T-helper 2 cell treated with Interferon-gamma antibody and Interleukin-4, amounts not matched to agents 100 ng/mL and 5 ng/mL, for 36 hours (primary cell): ENCODE results near the gene GATM. TPM values are rescaled to one million over a fixed set of nuclear protein-coding genes. Genes with fewer than 3 reads are reported as not detected.

Experiments used
- intact Hi-C: fragments of 100-400 bp; cut with micrococcal nuclease; formaldehyde crosslinking; loops from one replicate; pipeline ENCODE4 v1.15.1; 2023
- total RNA-seq: library from RNA; stranded (reverse); gene quantifications from 2 replicates; pipeline ENCODE4 v1.2.3, GENCODE V29; 2022

GATM gene, protein sequence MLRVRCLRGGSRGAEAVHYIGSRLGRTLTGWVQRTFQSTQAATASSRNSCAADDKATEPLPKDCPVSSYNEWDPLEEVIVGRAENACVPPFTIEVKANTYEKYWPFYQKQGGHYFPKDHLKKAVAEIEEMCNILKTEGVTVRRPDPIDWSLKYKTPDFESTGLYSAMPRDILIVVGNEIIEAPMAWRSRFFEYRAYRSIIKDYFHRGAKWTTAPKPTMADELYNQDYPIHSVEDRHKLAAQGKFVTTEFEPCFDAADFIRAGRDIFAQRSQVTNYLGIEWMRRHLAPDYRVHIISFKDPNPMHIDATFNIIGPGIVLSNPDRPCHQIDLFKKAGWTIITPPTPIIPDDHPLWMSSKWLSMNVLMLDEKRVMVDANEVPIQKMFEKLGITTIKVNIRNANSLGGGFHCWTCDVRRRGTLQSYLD
- total RNA-seq = 1.3 and 1.4 TPM in 2 replicates

DNA sequence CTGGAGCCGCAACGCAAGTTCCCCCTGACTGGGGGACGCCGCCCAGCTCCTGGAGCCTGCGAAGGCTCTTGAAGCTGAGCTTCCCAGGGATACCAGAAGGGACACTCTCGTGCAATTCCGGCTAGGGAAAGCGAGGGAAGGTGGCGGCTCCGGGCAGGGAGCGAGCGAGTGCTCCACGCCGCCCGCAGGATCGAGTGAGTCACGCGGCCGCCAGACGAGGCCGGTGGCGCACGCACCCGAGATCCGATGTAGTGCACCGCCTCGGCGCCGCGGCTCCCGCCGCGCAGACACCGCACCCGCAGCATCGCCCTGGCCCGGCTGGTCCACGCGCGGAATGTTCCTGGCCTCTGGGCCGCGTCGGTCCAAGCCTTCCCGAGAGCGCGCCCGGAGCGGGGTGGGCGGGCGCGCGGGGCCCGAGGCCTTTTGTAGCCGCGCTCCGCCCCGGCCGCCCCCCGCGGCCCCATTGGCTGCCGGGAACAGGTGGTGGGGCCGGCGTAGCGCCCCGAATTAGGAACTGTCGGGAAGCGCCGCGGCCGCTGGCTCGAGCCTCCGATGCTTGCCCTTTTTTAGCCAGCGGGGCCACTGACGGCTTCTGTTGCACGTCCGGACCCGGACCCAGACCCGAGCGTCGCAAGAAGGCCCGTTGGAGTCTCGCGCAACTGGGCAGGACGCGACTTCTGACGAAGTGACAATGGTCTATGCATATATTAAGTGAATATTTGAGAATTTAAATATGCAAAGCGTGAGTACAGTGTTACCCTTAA lies at the start of gene GATM:
Gene GATM (minus strand): TSS at position 396 of the 764 bp plus-strand sequence. CDS start 91 bp downstream, at position 305.
- intact Hi-C loops = no loop called here

DNA sequence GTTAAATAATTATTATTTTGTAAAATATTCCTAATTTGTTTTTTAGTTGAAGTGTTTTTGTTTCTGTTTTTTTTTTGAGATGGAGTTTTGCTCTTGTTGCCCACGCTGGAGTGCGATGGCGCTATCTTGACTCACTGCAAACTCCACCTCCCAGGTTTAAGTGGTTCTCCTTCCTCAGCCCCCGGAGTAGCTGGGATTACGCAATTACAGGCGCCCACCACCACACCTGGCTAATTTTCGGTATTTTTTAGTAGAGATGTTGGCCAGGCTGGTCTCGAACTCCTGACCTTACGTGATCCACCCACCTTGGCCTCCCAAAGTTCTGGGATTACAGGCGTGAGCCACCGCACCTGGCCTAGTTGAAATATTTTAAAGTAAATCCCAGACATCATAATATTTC lies 48.7 kb upstream of the GATM start:
- intact Hi-C loops = no loop called here

DNA sequence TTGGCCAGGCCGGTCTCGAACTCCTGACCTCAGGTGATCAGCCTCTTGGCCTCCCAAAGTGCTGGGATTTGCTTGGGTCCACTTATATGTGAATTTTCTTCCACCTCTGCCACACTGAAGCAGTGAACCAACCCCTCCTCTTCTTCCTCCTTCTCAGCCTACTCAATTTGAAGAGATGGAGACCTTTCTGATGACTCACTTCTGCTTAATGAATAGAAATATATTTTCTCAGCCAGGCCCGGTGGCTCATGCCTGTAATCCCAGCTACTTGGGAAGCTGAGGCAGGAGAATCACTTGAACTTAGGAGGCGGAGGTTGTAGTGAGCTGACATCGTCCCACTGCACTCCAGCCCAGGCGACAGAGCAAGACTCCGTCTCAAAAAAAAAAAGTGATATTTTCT lies 46.8 kb upstream of the GATM start:
- intact Hi-C loops = no loop called here

DNA sequence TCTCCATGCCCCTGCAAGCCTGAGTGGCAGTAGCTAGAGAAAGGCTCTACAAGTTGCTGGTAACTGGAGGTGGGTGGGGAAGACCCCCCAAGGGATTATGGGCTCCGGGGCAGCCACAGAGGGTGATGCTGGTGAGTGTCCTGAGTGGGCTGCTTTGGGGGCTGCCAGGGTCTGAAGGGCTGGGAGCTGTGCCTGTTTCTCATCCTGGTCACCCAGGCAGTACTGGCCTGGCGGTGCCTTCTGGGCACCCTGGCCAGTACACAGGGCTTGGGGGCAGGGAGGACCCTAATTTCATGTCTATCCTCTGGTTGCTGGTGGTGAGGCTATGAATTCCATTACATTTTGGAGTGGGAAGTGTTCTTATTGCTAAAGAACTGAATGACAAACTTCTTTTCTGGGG lies 46.1 kb upstream of the GATM start:
- intact Hi-C loops = loop anchor here (5.0 kb wide), 1 partner anchor 33 kb away; no protein-coding TSS in a partner anchor

DNA sequence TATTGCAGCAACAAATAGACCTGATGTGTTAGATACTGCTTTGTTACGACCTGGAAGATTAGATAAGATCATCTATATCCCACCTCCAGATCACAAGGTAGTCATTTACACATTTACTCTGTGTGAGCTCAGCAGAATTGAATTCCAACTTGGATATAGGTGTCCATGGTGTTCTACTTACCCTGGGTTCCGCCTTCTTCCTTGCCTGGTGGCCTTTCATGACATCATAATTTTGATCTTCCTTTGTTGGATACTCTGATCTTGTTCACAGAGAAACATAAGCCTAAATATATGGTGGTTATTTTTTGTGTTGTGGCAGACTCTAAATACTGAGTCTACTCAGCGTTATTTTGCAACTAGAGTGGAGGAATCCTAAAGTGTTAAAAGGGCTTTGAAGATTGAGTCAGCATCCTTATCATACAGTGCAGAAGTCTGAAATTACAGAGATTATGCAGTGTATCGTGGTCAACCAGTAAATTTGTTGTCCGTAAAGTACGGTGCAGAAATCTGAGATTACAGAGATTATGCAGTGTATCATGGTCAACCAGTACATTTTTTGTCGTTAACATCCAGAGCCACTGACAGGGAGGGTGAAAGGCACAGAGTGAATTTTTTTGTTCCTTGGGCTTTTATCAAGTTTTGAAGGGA lies 39.1 kb upstream of the GATM start:
- intact Hi-C loops = no loop called here

DNA sequence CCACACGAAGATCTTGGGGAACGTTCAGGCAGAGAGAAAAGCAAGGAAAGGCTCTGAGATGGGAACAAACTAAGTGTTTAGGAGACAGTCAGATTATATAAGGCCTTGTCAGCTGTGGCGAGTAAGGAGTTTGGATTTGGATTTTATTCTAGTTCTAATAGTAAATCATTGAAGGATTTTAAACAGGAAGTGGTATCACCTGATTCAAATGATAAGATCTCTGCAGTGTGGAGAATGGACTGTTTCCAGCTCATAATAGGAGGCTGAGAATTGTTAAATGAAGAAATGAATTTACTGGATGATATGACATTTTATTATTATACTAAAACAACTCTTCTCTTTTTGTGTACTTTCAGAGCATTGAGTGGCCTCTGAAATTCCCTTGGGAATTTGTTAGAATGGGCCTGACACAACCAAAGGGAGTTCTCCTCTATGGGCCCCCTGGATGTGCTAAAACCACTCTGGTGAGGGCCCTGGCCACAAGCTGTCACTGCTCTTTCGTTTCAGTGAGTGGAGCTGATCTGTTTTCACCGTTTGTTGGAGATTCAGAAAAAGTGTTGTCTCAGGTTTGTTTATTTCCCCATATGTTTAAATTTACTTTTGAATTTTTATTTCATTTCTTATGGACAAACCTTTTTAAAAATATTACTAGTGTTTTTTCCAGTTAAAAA lies 36.0 kb upstream of the GATM start:
- intact Hi-C loops = no loop called here

DNA sequence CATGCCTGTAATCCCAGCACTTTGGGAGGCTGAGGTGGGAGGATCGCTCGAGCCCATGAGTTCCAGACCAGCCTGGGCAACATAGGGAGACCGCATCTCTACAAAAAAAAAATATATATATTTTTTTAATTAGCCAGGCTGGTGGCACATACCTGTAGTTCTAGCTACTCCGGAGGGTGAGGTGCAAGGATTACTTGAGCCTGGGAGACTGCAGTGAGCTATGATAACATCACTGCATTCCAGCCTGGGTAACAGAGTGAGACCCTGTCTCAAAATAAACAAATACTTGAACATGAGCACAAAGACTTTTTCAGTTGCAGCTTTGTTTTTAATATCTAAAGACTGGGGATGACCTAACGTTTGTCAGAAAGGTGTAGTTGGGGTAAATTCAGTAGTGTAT lies 31.3 kb upstream of the GATM start:
- intact Hi-C loops = no loop called here

DNA sequence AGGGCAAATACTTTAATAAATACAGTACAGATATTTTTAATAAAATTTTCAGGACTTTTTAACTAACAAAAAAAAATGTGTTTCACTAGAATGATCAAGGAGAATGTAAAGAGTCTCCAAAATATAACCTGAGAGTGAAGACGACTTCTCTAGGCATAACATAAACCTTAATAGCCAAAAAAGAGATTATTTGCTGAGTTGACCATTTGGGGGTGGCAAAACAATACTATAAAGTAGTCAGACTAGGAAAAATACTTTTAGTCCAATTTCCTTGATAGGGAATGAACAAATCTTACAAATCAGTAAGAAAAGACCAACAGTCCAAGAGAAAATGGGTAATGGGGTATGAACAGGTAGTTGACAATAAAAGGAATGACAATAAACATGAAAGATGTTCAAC lies 29.4 kb upstream of the GATM start:
- intact Hi-C loops = no loop called here

DNA sequence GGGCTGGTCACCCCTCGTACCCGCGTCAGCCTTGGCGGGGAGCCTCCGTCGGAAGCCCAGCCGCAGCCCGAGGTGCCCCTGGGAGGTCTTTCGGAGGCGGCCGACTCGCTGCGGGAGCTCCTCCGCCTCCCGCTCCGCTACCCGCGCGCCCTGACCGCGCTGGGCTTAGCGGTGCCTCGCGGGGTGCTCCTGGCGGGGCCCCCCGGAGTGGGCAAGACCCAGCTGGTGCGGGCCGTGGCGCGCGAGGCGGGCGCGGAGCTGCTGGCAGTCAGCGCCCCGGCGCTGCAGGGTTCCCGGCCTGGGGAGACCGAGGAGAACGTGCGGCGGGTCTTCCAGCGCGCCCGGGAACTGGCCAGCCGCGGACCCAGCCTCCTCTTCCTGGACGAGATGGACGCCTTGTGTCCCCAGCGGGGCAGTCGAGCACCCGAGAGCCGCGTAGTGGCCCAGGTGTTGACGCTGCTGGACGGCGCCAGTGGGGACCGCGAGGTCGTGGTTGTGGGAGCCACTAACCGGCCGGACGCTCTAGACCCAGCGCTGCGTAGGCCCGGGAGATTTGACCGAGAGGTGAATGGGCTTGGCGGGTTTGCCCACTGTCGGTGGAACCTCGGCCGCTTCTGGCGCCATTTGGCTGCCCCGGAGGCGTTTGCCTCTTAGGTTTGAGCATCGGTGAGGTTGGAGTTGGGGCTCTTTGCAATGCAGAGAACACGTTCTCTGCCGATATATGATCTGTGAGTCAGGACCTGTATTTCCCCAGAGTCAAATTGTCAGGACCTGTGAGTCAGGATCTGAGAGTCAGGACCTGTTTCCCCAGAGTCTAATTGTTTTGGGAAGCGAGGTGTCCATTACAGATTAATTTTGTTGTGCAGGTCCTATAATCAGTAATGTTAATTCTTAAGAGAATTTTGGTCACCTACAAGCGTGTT lies 24.9 kb upstream of the GATM start:
- intact Hi-C loops = loop anchor here (1.0 to 2.0 kb wide), 6 partner anchors 54 to 238 kb away; partner anchors contain the start of genes BLOC1S6 and SLC30A4

DNA sequence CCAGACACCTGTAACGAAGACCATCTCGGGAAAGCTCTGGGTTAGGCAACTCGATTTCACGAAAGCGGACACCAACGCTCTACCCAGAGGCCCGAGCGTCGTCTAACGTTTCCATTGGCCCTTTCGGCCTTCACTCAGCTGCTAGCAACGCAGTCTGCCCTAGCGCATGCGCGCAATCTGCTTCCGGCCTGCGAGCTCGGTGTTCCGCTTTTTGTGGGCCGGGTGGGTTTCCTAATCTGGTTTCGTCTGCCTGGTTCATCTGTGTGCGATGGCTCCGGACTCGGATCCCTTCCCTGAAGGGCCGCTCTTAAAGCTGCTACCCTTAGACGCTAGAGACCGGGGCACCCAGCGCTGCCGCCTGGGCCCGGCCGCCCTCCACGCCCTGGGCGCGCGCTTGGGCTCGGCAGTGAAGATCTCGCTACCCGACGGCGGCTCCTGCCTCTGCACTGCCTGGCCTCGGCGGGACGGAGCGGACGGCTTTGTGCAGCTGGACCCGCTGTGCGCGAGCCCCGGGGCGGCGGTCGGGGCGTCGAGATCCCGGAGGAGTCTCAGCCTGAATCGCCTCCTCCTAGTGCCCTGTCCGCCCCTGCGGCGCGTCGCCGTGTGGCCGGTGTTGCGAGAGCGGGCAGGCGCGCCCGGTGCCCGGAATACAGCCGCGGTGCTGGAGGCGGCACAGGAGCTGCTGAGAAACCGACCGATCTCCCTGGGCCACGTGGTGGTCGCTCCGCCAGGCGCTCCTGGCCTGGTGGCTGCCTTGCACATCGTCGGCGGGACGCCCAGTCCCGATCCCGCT lies 24.0 kb upstream of the GATM start:
- intact Hi-C loops = loop anchor here (1.0 to 2.0 kb wide), 6 partner anchors 55 to 238 kb away; partner anchors contain the start of genes BLOC1S6 and SLC30A4

DNA sequence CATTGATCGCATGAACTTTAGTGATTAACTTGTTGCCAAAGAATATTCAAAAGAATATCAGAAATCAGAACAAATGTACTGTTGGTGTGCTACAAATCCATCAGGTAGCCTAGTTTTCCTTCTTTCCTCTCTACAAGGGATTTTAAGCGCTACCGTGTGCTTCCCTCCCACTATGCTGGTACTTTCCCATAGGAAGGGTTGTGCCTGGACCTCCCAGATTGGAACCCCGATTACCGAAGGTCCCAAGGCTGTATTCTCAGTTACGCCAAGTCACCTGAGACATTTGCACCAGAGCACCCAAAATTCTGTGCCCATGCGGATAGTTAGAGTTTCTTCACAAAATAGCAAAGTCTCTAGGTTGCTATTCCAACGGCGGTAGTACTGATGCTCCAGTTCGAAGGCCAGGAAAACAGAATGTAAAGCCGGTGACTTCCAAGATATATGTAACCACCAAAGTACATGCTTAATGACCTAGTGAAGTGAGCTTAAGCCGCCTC lies 23.4 kb upstream of the GATM start:
- intact Hi-C loops = loop anchor here (1.0 to 2.0 kb wide), 6 partner anchors 56 to 237 kb away; partner anchors contain the start of genes BLOC1S6 and SLC30A4

DNA sequence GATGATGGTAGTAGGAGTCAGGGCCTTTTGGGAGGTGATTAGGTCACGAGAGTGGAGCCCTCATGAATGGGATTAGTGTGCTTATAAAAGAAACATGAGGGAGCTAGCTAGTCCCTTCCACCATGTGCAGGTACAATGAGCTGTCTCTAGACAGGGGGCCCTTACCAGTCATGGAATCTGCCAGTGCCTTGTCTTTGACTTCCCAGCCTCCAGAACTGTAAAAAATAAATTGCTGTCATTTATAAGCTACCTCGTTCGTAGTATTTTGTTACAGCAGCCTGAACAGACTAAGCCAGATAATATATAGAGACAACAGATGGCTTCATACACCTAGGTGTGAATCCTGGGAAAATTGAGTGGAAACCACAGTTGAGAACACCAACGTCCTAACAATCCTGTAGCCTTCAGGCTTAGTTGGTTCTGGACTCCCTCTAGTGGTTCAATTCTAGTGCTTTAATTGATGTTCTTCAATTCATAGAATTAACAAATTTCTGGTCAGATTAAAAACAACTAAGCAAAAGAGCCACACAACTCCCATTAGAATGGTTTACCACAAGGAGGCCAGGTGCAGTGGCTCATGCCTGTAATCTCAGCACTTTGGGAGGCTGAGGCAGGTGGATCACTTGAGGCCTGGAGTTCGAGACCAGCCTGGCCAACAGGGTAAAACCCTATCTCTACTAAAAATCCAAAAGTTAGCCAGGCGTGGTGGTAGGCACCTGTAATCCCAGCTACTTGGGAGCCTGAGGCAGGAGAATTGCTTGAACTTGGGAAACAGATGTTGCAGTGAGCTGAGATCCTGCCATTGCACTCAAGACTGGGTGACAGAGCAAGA lies 21.3 kb upstream of the GATM start:
- intact Hi-C loops = loop anchor here (1.0 to 10.0 kb wide), 2 partner anchors 194 to 275 kb away; partner anchors contain the start of genes DUOX1 and DUOXA1

DNA sequence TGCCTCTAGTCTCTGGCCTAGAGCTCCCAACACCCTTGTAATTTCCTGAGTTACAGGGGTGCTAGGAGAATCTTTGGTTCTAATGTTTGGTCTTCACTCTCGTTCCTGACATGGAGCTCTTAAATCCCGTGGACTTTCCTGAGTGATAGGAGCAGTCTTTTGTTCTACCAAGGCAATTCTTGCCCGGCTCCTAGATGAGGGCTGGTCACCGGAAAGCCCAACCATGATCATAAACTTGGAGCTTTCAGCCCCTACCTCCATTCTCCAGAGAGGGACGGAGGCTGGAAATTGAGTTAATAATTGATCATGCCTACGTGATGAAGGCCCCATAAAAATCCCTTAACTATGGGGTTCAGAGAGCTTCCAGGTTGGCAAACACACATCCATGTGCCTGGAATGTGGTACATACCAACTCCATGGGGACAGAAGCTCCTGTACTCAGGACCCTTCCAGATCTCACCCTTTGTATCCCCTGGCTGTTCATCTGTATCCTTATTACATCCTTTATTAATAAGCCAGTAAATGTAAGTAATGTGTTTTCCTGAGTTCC lies 18.8 kb upstream of the GATM start:
- intact Hi-C loops = loop anchor here (10.0 kb wide), 1 partner anchor 272 kb away; the partner anchor contains the start of genes DUOX1 and DUOXA1

DNA sequence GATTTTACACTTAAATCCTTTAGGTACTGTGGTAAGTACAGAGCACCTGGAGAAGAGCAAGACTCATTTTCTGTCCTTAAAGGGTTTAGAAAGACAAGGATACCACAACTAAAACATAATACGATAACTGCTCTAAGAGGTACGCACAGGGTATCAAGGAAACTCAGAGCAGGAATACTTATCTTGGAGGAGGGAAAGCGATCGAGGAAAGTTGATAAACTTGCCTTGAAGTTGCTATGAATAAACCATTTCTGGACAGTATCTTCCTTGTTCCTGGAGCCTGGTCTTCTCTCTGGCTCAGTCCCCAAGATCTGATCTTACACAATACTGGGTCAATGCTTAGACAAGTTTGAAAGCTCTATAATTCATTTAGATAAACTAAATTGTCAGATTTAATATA lies 17.6 kb upstream of the GATM start:
- intact Hi-C loops = loop anchor here (10.0 kb wide), 1 partner anchor 271 kb away; the partner anchor contains the start of genes DUOX1 and DUOXA1

DNA sequence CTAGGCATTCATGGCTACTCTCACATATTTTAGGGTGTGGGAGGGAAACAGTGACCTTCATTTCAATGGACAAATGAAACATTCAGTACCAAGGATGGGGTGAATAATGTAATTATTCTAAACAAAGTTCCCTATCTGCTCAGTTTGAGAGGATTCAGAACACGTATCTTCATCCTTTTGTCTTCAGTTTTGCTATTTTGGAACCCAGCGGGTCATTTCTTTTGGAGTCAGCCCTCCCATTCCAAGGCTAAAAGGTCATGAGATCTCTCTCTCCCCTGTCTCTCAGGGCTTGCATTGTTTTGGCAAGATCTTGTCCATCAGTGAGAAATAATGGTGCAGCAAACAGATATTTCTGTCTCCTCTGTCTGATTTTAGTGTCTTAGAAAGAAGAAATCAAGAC lies 16.3 kb upstream of the GATM start:
- intact Hi-C loops = loop anchor here (10.0 kb wide), 1 partner anchor 270 kb away; the partner anchor contains the start of genes DUOX1 and DUOXA1

DNA sequence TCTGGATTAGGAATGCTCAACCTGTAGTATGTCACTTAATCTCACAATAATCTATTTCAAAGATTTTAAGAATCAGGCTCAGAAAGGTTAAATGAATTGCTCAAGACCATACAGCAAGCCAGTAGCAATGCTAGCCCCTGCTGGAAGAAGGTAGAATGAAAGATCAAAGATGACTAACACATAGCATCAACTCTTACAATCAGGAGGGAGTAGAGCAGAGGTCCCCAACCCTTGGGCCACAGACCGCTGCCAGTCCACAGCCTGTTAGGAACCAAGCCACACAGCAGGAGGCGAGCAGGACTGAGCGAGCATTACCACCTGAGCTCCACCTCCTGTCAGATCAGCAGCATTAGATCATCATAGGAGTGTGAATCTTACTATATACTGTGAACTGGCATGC lies 15.5 kb upstream of the GATM start:
- intact Hi-C loops = loop anchor here (10.0 kb wide), 1 partner anchor 269 kb away; the partner anchor contains the start of genes DUOX1 and DUOXA1

DNA sequence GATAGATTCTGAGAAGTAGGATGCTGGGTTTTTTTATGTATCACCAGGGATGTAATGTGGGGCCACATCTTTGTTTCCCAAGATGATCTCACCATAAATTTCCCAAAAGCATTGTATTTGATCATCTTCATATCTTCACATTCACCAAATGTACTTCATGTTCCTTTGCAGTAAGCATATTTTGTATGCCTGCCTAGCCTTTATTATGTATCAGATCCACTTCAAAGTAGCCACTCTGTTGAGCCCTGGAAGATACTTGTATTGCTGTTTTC lies 14.2 kb upstream of the GATM start:
- intact Hi-C loops = loop anchor here (10.0 kb wide), 1 partner anchor 268 kb away; the partner anchor contains the start of genes DUOX1 and DUOXA1
